ENCODE measurements around the gene CYTIP. TPM values are rescaled to one million over a fixed set of nuclear protein-coding genes. Genes with fewer than 3 reads are reported as not detected.

CYTIP gene
- total and polyA plus RNA-seq, 9 of the 15 experiments (the other 6 are each of a cell fraction or from before 2014, with no cell fraction given) = 0.03 to 0.35 (median 0.26) TPM; not detected in 1

GRCh38 chr2:157479081-157480027 is 35.5 kb upstream of the CYTIP start:
- no peaks in the 10 kb centered on the region for H3K27me3 ChIP-seq (ENCODE audit: control insufficient read depth in 2 of 2, insufficient read depth in 2 of 2, low read length in 2 of 2)
- no peak for FAIRE-seq
- no peaks in the 10 kb centered on the region for H3K36me3 ChIP-seq (ENCODE audit: control insufficient read depth, insufficient read depth, low read length)
- H4K20me1 ChIP-seq (replicated peaks; ENCODE audit: control insufficient read depth, insufficient read depth, low read length) = no peaks in the 10 kb centered on the region
- peak; percentile 60 for ATAC-seq
- H3K79me2 ChIP-seq (ENCODE audit: control insufficient read depth, insufficient read depth, low read length) = no peaks in the 10 kb centered on the region
- peaks cover 0 to 22% of the 10 kb centered on the region in 2 experiments; a peak in 3 of 5 replicates for H3K4me1 ChIP-seq (replicated peaks in 1 of 2; ENCODE audit: control insufficient read depth in 2 of 2, insufficient read depth in 2 of 2, low read length in 2 of 2)
- CTCF ChIA-PET (ENCODE audit: low intra/inter-chr PET ratio) = no interaction called here
- no peak overlapping the region for H3K4me2 ChIP-seq (ENCODE audit: insufficient read depth, low read length)
- no peak overlapping the region for H3K27ac ChIP-seq (ENCODE audit: extremely low read depth, low read depth, low read length)
- TF ChIP-seq L3MBTL2 (IDR thresholded peaks at IDR 0.05) (peak; percentile 35; the same call in 1 of the 2 replicates), RAD51 (IDR thresholded peaks at IDR 0.05; ENCODE audit: borderline replicate concordance, low read depth) (peak; percentile 47), CHCHD3 (CRISPR knock-in tag; IDR thresholded peaks at IDR 0.05) (no peak), PRDM10 (IDR thresholded peaks at IDR 0.05; ENCODE audit: partially characterized antibody) (peak; percentile 72), USF2 (CRISPR knock-in tag; IDR thresholded peaks at IDR 0.05) (peak; percentile 43), MEIS2 (IDR thresholded peaks at IDR 0.05; ENCODE audit: partially characterized antibody) (peak; percentile 2), KDM4B (IDR thresholded peaks at IDR 0.05; ENCODE audit: borderline replicate concordance in 2 of 2, low read depth in 1 of 2) (no peak), ZNF175 (CRISPR knock-in tag; IDR thresholded peaks at IDR 0.05; ENCODE audit: low read depth) (peak; percentile 61; the same call in 1 of the 2 replicates)
- H3K4me3 ChIP-seq = no peak overlapping the region
- no peak for DNase-seq (ENCODE audit: extremely low read depth in 1 of 4, low spot score in 3 of 4)
- WGBS (ENCODE audit: insufficient coverage, low coverage, missing lambda C conversion rate) = 16% methylated on average over 7 of the region's 7 CpGs
- no peak overlapping the region for H3K9ac ChIP-seq (ENCODE audit: insufficient read depth in 1 of 2, low read depth in 2 of 2, low read length in 2 of 2)
- POLR2A ChIA-PET = no interaction called here
- H3K9me1 ChIP-seq (ENCODE audit: control insufficient read depth, insufficient read depth, low read length) = no peaks in the 10 kb centered on the region
- BruUV-seq (replicated peaks) = no TSS peak
- intact Hi-C loops (cut with micrococcal nuclease) (loop anchor here (5.0 kb wide), 1 partner anchor 152 kb away; the partner anchor contains the start of gene ERMN), in situ Hi-C loops (cut with MboI) (loop anchor here (25.0 kb wide), 1 partner anchor 1258 kb away; no protein-coding TSS in a partner anchor)
- peak overlapping the region; percentile 74 for H2AFZ ChIP-seq (ENCODE audit: low read depth, low read length)
- no peaks in the 10 kb centered on the region for H3K9me3 ChIP-seq (replicated peaks; ENCODE audit: control insufficient read depth, insufficient read depth, low read depth, low read length)
